Measurements from ENCODE around the gene LRRC10B. TPM values are rescaled to one million over a fixed set of nuclear protein-coding genes. Genes with fewer than 3 reads are reported as not detected.

The LRRC10B gene
- total RNA-seq, 1 experiment from 2014 or later, result not detected

DNA sequence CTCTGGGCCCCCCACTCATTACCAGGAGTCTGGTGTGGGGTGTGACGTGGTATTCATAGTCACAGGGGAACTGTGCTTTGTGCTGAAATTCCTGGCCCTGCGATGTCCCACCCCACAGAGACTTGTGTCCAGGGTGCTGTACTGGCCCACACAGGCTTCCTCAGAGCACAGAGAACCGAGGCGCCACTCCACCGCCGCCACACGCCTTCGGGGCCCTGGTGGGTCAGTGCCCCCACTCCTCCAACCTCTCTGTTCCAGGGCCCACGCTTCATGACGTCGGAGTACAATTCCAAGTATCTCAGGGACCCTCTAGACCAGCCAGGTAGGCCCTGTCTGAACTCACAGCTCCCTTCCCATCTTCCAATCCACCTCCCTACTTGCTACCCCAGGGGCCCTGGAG, 23.5 kb upstream of the LRRC10B start:
- POLR2A ChIA-PET, result no interaction called here
- ATAC-seq, result no peak
- TF ChIP-seq, protein P1, sequence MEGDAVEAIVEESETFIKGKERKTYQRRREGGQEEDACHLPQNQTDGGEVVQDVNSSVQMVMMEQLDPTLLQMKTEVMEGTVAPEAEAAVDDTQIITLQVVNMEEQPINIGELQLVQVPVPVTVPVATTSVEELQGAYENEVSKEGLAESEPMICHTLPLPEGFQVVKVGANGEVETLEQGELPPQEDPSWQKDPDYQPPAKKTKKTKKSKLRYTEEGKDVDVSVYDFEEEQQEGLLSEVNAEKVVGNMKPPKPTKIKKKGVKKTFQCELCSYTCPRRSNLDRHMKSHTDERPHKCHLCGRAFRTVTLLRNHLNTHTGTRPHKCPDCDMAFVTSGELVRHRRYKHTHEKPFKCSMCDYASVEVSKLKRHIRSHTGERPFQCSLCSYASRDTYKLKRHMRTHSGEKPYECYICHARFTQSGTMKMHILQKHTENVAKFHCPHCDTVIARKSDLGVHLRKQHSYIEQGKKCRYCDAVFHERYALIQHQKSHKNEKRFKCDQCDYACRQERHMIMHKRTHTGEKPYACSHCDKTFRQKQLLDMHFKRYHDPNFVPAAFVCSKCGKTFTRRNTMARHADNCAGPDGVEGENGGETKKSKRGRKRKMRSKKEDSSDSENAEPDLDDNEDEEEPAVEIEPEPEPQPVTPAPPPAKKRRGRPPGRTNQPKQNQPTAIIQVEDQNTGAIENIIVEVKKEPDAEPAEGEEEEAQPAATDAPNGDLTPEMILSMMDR (IDR thresholded peaks at IDR 0.05 in 2 of 3, conservative IDR thresholded peaks at IDR 0.05 in 1 of 3; ENCODE audit: borderline replicate concordance in 1 of 3, insufficient read depth in 1 of 3, low read depth in 2 of 3, low read length in 2 of 3), result no peak
- TF ChIP-seq YY1 (IDR thresholded peaks at IDR 0.05; ENCODE audit: extremely low read depth, insufficient replicate concordance, low read depth, low read length), result no peak
- TF ChIP-seq, protein P2, sequence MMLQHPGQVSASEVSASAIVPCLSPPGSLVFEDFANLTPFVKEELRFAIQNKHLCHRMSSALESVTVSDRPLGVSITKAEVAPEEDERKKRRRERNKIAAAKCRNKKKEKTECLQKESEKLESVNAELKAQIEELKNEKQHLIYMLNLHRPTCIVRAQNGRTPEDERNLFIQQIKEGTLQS (IDR thresholded peaks at IDR 0.05), result no peak
- no peak for TF ChIP-seq CEBPB (IDR thresholded peaks at IDR 0.05; ENCODE audit: low read depth)
- no peak for TF ChIP-seq SRF (IDR thresholded peaks at IDR 0.05; ENCODE audit: low read depth)
- no peak for TF ChIP-seq POLR2A (IDR thresholded peaks at IDR 0.05; ENCODE audit: borderline replicate concordance, extremely low read depth, insufficient read depth, insufficient read length)
- no peak for TF ChIP-seq TCF7L2 (IDR thresholded peaks at IDR 0.05; ENCODE audit: borderline replicate concordance, extremely low read depth, insufficient read depth, insufficient read length)
- TF ChIP-seq FOSL1 (IDR thresholded peaks at IDR 0.05; ENCODE audit: low read depth), result no peak
- TF ChIP-seq POLR2AphosphoS5 (IDR thresholded peaks at IDR 0.05; ENCODE audit: low read depth, low read length), result no peak
- no peak for TF ChIP-seq RAD21 (IDR thresholded peaks at IDR 0.05; ENCODE audit: low read depth)
- TF ChIP-seq ZNF274 (IDR thresholded peaks at IDR 0.05; ENCODE audit: low read depth, low read length), result no peak
- TF ChIP-seq, protein P3, sequence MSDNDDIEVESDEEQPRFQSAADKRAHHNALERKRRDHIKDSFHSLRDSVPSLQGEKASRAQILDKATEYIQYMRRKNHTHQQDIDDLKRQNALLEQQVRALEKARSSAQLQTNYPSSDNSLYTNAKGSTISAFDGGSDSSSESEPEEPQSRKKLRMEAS (IDR thresholded peaks at IDR 0.05), result no peak
- no peak for TF ChIP-seq CBX3 (IDR thresholded peaks at IDR 0.05; ENCODE audit: low read depth)

More for the DNA sequence above, 23.5 kb upstream of the LRRC10B start:
- H3K4me2 ChIP-seq (ENCODE audit: low read length), result no peak overlapping the region
- no peaks in the 10 kb centered on the region for H4K20me1 ChIP-seq (ENCODE audit: insufficient read depth)
- RAD21 ChIA-PET (ENCODE audit: low non-redundant PET in 1 of 2, low total read pairs in 2 of 2, uncharacterized antibody in 2 of 2, unreplicated experiment in 2 of 2), result no interaction called here
- intact Hi-C loops (cut with micrococcal nuclease), result no loop called here
- CTCF ChIA-PET, result no interaction called here
- H3K9me2 ChIP-seq (ENCODE audit: insufficient read depth), result no peaks in the 10 kb centered on the region
- DNase-seq (ENCODE audit: low read depth, low spot score), result no peak
- no peak overlapping the region for H2AFZ ChIP-seq (ENCODE audit: low read depth, low read length, poor library complexity, severe bottlenecking)
- H3K27me3 ChIP-seq (ENCODE audit: insufficient read depth, low read length), result no peaks in the 10 kb centered on the region
- no peak overlapping the region for H3K27ac ChIP-seq (ENCODE audit: low read depth, low read length)
- no peaks in the 10 kb centered on the region for H3K79me2 ChIP-seq (ENCODE audit: insufficient read depth, low read length)
- no peaks in the 10 kb centered on the region for H3K36me3 ChIP-seq (ENCODE audit: control insufficient read depth in 1 of 2, insufficient read depth in 2 of 2, low read length in 2 of 2)
- H3K4me3 ChIP-seq (replicated peaks in 1 of 2; ENCODE audit: low read depth in 1 of 2, low read length in 2 of 2), result no peak overlapping the region
- peaks cover 0 to 13% of the 10 kb centered on the region in 2 experiments; a peak in 1 of 4 replicates for H3K4me1 ChIP-seq (ENCODE audit: control insufficient read depth in 1 of 2, insufficient read depth in 2 of 2, low read length in 2 of 2)
- no TSS peak for BruUV-seq (replicated peaks)
- H3K9me3 ChIP-seq (ENCODE audit: control insufficient read depth in 1 of 2, insufficient read depth in 1 of 2, low read depth in 1 of 2, low read length in 2 of 2), result no peaks in the 10 kb centered on the region; a peak in 1 of 4 replicates
- no peak overlapping the region for H3K9ac ChIP-seq (ENCODE audit: low read length)

All from HCT116 (cell line).